SK-N-SH treated with all-trans-retinoic acid at 6 μM for 48 hours (cell line): ENCODE results near the gene ARHGAP18.

Source experiments
- ATAC-seq: fragments of 200-7000 bp; cut with Tn5 transposase; 3 replicates; pipeline ENCODE4 v1.9.1; 2020; ENCODE audit warnings: mild to moderate bottlenecking, moderate library complexity
- ARNTL ChIP-seq: fragments of 450-650 bp; formaldehyde crosslinking; IDR thresholded peaks from 2 replicates; pipeline ENCODE4 v1.5.0; 2020; ENCODE audit warnings: low read depth, mild to moderate bottlenecking, moderate library complexity, borderline replicate concordance
- BACH2 ChIP-seq: fragments of 250-450 bp; sonication (Bioruptor Pico); IDR thresholded peaks from 2 replicates; pipeline ENCODE4 v1.9.0; 2021; ENCODE audit warnings: mild to moderate bottlenecking, borderline replicate concordance
- CREB5 ChIP-seq: fragments of 250-450 bp; sonication (Bioruptor Pico); IDR thresholded peaks from 2 replicates; pipeline ENCODE4 v1.5.1; 2020; ENCODE audit warnings: low read depth, mild to moderate bottlenecking, moderate library complexity
- CSDC2 ChIP-seq: fragments of 250-450 bp; sonication (Bioruptor Pico); IDR thresholded peaks from 2 replicates; pipeline ENCODE4 v1.5.0; 2020; ENCODE audit warnings: mild to moderate bottlenecking, moderate library complexity
- CSRNP3 ChIP-seq: fragments of 250-450 bp; sonication (Bioruptor Pico); IDR thresholded peaks from 2 replicates; pipeline ENCODE4 v1.5.1; 2021; ENCODE audit warnings: mild to moderate bottlenecking, moderate library complexity
- ESRRG ChIP-seq: fragments of 250-450 bp; sonication (Bioruptor Pico); IDR thresholded peaks from 2 replicates; pipeline ENCODE4 v1.6.1; 2021; ENCODE audit warnings: mild to moderate bottlenecking
- GLIS3 ChIP-seq: fragments of 250-450 bp; sonication (Bioruptor Pico); IDR thresholded peaks from 2 replicates; pipeline ENCODE4 v1.5.0; 2020; ENCODE audit warnings: mild to moderate bottlenecking, moderate library complexity
- ISL1 ChIP-seq: fragments of 250-450 bp; sonication (Bioruptor Pico); IDR thresholded peaks from 2 replicates; pipeline ENCODE4 v2.1.2; 2022; ENCODE audit warnings: mild to moderate bottlenecking, moderate library complexity
- OSR1 ChIP-seq: fragments of 250-450 bp; sonication (Bioruptor Pico); IDR thresholded peaks from 2 replicates; pipeline ENCODE4 v1.8.0; 2022; ENCODE audit warnings: moderate library complexity, mild to moderate bottlenecking, inconsistent platforms
- PATZ1 ChIP-seq: fragments of 250-450 bp; sonication (Bioruptor Pico); IDR thresholded peaks from 2 replicates; pipeline ENCODE4 v1.8.0; 2020; ENCODE audit warnings: mild to moderate bottlenecking, moderate library complexity, borderline replicate concordance
- POU6F1 ChIP-seq: fragments of 250-450 bp; sonication (Bioruptor Pico); IDR thresholded peaks from 2 replicates; pipeline ENCODE4 v1.8.0; 2021; ENCODE audit warnings: low read depth, mild to moderate bottlenecking, moderate library complexity, borderline replicate concordance
- PPARA ChIP-seq: fragments of 250-450 bp; sonication (Bioruptor Pico); IDR thresholded peaks from 2 replicates; pipeline ENCODE4 v1.5.0; 2020; ENCODE audit warnings: mild to moderate bottlenecking, borderline replicate concordance
- RARB ChIP-seq: fragments of 250-450 bp; sonication (Bioruptor Pico); IDR thresholded peaks from 2 replicates; pipeline ENCODE4 v1.8.0; 2021; ENCODE audit warnings: mild to moderate bottlenecking, moderate library complexity
- SNAI2 ChIP-seq: fragments of 250-450 bp; sonication (Bioruptor Pico); IDR thresholded peaks from 2 replicates; pipeline ENCODE4 v1.5.0; 2020; ENCODE audit warnings: mild to moderate bottlenecking, moderate library complexity
- TCF4 ChIP-seq: fragments of 250-450 bp; sonication (Bioruptor Pico); IDR thresholded peaks from 2 replicates; pipeline ENCODE4 v1.8.0; 2021; ENCODE audit warnings: mild to moderate bottlenecking, moderate library complexity, borderline replicate concordance
- TOX ChIP-seq: fragments of 250-450 bp; sonication (Bioruptor Pico); IDR thresholded peaks from 2 replicates; pipeline ENCODE4 v1.8.0; 2021; ENCODE audit warnings: mild to moderate bottlenecking, moderate library complexity, borderline replicate concordance
- TSHZ2 ChIP-seq: fragments of 250-450 bp; sonication (Bioruptor Pico); IDR thresholded peaks from 2 replicates; pipeline ENCODE4 v1.5.0; 2020; ENCODE audit warnings: mild to moderate bottlenecking, moderate library complexity
- ZC3H10 ChIP-seq: fragments of 250-450 bp; sonication (Bioruptor Pico); IDR thresholded peaks from 2 replicates; pipeline ENCODE4 v1.5.1; 2021; ENCODE audit warnings: mild to moderate bottlenecking, moderate library complexity
- ZFP3 ChIP-seq: fragments of 250-450 bp; sonication (Bioruptor Pico); IDR thresholded peaks from 2 replicates; pipeline ENCODE4 v1.5.0; 2020; ENCODE audit warnings: mild to moderate bottlenecking, moderate library complexity
- ZFP30 ChIP-seq: fragments of 450-650 bp; formaldehyde crosslinking; IDR thresholded peaks from 2 replicates; pipeline ENCODE4 v1.5.0; 2022; ENCODE audit warnings: mild to moderate bottlenecking, moderate library complexity
- ZNF70 ChIP-seq: fragments of 450-650 bp; formaldehyde crosslinking; IDR thresholded peaks from 2 replicates; pipeline ENCODE4 v1.5.0; 2020; ENCODE audit warnings: mild to moderate bottlenecking, moderate library complexity
- ZNF8 ChIP-seq: fragments of 450-650 bp; formaldehyde crosslinking; IDR thresholded peaks from 2 replicates; pipeline ENCODE4 v1.5.0; 2020; ENCODE audit warnings: mild to moderate bottlenecking, moderate library complexity

Gene ARHGAP18

GRCh38 chr6:129679275-129679674, 30.7 kb downstream of the ARHGAP18 start:
- 0 out of 3 replicates have a peak, but pooled peaks have one; percentile 5 for ATAC-seq
- TF ChIP-seq GLIS3 (CRISPR knock-in tag) (no peak), TSHZ2 (no peak), ARNTL (CRISPR knock-in tag) (no peak), ZC3H10 (no peak), CSDC2 (no peak), BACH2 (CRISPR knock-in tag) (no peak), SNAI2 (no peak), CSRNP3 (CRISPR knock-in tag) (no peak), PPARA (CRISPR knock-in tag) (no peak), ZFP30 (CRISPR knock-in tag) (no peak), TCF4 (CRISPR knock-in tag) (no peak), ISL1 (CRISPR knock-in tag) (no peak), ZNF8 (no peak), TOX (CRISPR knock-in tag) (no peak), RARB (CRISPR knock-in tag) (no peak), ZFP3 (CRISPR knock-in tag) (no peak), POU6F1 (no peak), PATZ1 (CRISPR knock-in tag) (no peak)

- no peak for ATAC-seq
- TF ChIP-seq CSDC2 (no peak), ESRRG (CRISPR knock-in tag) (no peak), CSRNP3 (CRISPR knock-in tag) (no peak), GLIS3 (CRISPR knock-in tag) (no peak), TOX (CRISPR knock-in tag) (no peak), BACH2 (CRISPR knock-in tag) (no peak), ZC3H10 (no peak), ZFP30 (CRISPR knock-in tag) (no peak), SNAI2 (no peak), PATZ1 (CRISPR knock-in tag) (no peak), TSHZ2 (no peak), ARNTL (CRISPR knock-in tag) (no peak), OSR1 (CRISPR knock-in tag) (no peak), POU6F1 (no peak), ZNF70 (CRISPR knock-in tag) (no peak), ISL1 (CRISPR knock-in tag) (no peak), CREB5 (CRISPR knock-in tag) (no peak)
Measured at GRCh38 chr6:129678463-129678862, 31.5 kb downstream of the ARHGAP18 start.
